Smooth muscle cell of the brain vasculature (primary cell): ENCODE results near the gene NELL1.

Source experiments
- DNase-seq: peaks from one replicate; pipeline ENCODE4 v3.0.0-alpha.2; 2012; ENCODE audit warnings: low read depth, low spot score

NELL1 gene

DNA sequence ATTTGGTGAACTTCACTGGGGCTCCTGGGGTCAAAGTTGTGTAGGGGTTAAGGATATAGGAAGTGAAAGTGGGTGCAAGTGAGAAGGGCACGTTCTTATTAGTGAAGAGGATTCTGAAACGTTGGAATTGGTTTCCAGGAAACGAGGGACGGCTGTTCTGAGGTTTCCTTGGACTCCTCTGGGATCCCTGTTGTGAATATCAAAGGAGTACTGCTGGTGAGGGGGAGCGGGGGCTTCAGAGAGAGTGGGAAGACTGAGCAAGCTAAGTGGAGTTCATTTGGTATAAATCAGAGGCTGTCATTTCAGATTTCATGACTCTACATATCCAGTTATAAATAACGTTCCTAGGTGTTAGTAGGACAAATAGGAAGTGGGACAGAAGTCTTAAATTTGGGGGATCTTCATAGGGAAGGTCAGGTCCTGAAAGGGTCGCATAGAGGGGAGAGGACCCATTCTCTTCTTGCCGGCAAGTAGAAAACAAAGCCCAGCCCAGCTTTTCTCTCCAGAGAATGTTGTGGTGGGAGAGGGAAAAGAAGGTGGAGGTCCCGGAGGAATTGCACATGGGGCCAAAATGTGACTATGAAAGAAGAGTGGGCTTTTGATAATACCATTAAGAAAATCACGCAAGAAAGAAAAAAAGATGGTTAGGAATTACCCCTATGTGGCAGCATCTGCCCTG is 1.1 kb upstream of the NELL1 start:
- no peak for DNase-seq

- DNase-seq, result no peak
These were observed 666 bp downstream of the NELL1 start for GRCh38 chr11:20669820-20670684.

- DNase-seq, result no peak
These were observed 1.6 kb downstream of the NELL1 start for GRCh38 chr11:20670932-20671403.

DNA sequence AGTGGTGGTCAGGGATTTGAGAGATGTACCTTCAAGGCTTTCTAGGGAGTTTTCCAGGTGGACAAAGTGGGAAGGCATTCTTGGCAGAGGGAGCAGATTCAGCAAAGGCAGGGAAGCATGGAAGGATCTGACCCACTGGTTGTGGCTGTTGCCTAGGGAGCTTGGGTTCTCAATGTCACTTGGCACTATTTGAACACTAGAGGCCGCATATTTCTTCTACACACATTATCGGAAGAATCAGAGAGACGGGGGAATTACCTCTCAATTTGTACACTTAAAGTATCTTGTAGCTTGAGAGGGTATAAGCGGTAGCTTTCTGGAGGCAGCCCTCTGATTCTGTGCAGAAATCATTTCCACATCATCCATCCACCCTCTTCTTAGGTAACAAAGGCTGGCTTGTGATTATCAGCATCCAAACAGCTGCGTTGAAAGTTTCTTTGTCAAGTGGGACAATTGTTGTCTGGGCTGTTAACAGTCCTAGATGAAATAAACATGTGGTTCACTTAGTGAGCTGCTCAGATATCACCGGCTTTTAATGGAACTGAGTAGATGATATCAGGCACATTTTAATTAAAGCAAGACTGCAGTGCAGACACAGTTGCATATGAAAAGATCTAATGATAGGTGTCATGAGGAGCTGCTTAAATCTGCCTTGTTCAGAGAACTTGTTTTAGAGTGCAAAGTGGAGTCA is 2.6 kb downstream of the NELL1 start:
- no peak for DNase-seq

DNA sequence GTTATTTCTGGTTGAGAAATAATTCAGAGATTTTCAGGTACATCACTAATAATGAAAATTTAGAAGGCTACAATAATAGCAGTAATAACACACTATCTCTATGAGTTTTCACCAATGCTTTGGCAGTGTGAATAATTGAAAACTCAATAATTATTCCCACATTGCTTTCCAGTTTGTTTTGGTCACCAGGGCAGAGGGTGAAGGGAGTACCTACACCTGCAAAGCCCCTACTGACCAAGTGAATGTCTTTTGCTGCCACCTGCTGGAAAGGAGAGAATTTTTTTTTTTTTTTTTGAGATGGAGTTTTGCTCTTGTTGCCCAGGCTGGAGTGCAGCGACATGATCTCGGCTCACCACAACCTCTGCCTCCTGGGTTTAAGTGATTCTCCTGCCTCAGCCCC is 3.2 kb downstream of the NELL1 start:
- DNase-seq, result no peak

DNA sequence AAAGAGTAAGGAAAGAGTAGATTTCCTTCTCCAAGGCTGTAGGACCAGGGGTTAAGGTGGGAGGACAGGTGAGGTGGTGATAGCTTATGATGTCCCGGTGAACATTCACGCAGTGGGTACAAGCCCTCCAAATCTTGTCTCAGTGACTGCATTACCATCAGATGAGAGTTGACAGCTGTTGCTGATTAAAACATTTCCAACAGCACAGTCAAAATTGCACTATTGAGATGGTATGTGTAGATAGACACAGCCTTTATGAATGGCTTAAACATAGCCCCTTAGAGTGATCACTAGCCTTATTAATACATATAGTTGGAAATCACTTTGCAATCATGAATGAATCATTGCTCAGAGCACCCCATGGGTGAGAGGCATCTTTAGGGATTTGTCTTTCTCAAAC is 7.3 kb downstream of the NELL1 start:
- DNase-seq, result no peak

DNA sequence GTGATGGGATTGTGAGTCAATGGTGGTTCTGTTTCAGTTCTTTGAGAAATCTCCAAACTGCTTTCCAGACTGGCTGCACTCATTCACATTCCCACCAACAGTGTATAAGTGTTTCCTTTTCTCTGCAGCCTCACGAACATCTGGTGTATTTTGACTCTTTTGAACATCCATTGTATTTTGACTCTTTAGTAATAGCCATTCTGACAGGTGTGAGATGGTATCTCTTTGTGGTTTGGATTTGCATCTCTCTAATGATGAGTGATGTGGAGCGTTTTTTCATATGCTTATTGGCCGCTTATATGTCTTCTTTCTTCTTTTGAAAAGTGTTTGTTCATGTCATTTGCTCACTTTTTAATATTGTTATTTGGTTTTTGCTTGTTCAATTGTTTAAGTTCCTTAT is 19.4 kb downstream of the NELL1 start:
- no peak for DNase-seq

DNA sequence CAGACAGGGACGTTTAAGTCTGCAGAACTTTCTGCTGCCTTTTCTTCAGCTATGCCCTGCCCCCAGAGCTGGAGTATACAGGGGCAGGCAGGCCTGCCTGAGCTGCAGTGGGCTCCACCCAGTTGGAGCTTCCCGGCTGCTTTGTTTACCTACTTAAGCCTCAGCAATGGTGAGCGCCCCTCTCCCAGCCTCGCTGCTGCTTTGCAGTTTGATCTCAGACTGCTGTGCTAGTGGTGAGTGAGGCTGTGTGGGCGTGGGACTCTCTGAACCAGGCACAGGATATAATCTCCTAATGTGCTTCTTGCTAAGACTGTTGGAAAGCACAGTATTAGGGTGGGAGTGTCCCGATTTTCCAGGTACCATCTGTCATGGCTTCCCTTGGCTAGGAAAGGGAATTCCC is 38.5 kb downstream of the NELL1 start:
- DNase-seq, result no peak

DNA sequence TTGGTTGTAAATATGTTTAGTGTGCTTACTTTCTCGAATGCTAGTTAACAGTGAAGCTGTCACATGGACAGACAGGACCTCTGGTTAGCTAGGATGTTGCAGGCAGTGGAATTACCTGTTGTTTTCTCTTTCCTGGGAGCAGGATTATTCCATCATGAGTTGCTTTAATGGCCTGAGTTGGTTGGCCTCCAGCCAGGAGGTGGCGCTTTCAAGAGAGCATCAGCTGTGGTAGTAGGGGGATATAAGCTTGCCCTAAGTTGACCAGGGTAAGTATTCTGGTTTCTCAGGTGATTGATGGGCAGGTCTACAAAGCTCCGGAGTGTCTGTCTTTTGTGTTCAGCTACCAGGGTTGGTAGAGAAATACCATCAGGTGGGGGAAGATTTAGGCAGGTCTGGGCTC is 43.5 kb downstream of the NELL1 start:
- no peak for DNase-seq

DNA sequence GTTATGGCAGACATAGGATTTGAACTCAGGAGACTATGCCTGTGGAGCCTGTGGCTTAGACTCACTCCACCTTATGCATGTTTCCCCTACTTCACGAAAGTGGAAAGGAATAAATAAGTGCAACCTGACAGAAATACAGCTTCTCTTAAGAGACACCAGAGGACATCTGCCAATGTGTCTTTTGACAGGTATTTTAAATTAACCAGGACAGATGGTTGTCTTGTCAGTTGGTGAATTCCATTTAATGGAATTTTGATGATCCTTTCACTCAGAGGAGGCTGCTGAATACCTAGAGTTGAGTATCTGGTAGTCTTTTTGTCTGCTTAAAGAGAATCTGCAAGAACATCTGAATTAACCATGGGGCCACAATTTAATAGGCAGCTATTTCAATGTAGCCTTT is 46.1 kb downstream of the NELL1 start:
- no peak for DNase-seq

DNA sequence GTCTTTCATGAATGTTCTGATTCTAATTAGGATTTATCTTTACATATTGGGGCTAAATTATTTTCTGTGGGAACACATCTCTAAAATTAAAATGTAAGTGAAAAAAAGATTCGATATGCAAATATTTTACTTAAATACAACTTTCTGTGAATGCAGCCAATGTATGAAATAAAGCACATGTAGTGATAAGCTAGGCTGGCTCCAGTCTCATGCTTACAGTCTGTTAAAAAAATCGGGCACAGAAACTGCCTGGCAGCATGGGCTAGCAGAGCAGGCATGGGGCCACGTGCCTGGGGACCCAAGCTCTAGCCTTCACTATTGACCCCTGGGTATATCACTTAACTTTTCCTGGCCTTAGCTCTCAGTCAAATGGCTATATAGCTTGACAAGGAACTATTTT is 46.5 kb downstream of the NELL1 start:
- no peak for DNase-seq

GRCh38 chr11:20719821-20720220 is 50.4 kb downstream of the NELL1 start:
- no peak for DNase-seq

- DNase-seq, result no peak
These were observed 54.0 kb downstream of the NELL1 start for GRCh38 chr11:20723366-20723765.

- DNase-seq, result no peak
These were observed 60.3 kb downstream of the NELL1 start for GRCh38 chr11:20729597-20730105.

DNA sequence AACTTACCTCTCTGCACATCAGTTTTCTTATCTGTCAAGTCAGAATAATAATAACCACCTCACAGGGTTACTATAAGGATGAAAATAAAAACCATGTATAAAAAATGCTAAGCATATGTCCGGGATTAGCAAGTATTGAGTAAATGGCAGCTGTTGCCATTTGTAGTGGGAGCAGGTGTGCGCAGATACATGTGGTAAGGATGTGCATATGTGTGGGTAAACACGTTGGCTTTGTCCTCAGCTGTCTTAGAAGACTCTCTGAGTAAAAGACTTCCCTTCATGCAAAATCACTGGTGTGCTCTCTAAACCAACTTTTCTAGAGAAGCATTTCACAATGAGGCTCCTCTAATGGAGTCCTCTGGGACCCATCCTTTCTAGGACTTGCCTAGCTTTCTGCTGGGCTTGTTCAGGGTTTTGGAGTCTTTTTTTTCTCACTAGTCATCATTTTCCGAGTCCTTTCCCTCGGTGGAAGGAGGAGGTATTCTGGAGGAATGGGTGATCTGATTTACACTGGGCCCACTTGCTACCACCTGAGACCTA is 62.4 kb downstream of the NELL1 start:
- no peak for DNase-seq

DNA sequence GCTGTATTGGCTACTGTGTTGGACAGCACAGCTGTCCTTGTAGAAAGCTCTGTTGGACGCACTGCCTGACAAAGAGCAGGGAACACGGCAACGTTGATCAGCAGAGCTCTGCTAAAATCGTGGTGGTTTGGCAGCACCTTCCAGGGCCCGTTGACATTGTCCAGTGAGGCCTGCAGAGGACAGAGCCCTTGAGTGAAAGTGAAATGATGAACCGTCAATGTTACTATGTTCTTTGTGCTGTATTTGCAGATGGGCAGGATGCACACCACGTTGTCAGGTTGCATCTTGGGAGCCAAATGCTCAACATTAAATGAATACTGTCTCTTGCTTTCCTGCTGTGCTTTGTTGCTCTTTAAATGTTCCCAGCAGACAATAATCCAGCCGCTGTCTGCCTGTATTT is 69.7 kb downstream of the NELL1 start:
- no peak for DNase-seq

DNA sequence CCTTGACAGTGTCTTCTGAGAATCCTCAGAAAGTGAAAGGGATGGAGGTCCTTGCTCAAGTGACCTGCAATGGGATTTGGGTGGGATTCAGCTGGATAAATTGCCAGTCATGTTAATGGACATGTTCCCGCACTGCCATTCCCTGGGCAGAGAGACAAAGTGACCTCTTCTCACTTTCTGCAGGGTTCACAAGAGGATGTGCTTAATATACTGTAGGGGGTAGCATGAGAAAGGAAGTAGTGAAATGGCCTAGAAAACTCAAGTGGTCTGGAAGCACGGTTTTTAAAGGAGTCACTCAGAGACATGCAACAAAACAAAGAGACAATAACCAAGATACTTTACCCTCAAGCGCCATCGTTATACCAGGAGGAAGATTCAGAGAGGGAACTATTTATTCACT is 70.2 kb downstream of the NELL1 start:
- DNase-seq, result no peak

- DNase-seq, result no peak
These were observed 85.5 kb downstream of the NELL1 start for GRCh38 chr11:20754933-20755332.

DNA sequence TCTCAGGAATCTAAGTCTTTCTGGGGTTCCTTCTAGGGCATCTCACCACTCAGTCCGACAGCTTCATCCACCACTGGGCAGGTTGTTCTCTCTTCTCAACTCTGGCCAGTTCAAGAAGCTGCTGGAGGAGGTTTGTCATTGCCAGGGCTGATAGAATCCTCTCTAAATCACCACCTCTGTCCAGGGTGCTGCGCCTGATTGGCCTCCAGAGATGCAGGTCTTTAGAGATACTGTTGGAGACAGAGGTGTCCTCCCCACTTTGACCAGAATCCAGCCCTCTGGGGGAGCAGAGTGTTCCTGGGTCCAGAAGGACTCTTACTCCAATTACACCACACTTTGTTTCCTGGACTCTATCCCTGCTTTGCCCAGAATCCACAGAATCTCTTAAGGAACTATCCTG is 90.2 kb downstream of the NELL1 start:
- DNase-seq, result no peak

DNA sequence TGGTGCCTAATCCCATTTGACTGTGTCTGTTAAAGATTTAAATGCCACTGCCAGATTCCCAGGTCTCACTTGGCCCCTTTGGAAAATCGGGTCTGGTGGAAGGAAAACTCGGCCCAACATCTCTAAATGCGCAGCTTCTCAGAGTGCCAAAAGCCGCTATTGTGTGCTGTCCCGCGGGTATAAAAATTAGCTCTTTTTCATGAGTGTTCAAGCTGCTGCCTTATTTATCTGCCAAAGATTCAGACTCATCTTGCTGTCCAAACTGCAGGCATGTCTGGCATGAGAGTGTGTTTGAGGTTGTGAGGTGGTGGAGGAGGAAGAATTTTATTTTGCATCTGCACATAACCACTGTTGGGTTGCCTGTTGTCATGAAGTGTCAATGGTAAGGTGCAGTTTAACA is 91.4 kb downstream of the NELL1 start:
- no peak for DNase-seq

DNA sequence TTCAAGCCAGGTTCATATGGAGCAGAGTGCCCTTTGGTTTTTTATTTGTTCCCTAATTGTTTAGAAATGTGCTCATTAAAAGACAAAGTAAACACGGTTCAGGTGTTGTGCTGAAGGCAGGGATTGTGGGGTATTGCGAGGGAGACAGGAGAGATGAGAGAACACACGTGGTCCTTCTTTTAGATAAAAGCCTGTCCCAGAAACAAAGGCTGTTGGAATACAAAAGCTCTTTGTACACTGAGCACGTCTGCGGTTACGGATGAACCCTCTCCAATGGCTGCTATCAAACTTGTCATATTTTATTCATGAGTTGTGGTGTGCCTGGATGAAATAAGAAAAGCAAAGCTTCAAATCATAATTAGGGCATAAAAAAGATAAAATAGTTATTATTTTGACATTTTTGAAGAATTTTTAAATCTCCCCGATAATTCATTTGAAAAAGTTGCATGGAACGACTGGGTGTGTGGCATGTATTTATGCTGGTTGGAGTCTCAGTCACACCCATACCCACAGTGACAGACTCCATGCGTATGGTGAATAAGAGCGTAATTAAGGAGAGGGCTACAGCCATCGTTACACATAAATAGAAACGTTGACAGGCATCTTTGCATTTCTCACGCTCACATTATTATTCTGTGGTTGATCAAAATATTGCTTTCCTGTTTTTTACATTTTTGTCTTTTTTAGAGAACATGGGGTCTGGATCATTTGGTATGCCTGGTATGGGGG is 92.9 kb downstream of the NELL1 start:
- no peak for DNase-seq
